Mucosa of descending colon (tissue), 3 donors: ENCODE measurements around the gene ENAH. TPM values are rescaled to one million over a fixed set of nuclear protein-coding genes. Genes with fewer than 3 reads are reported as not detected.

Source experiments
- ATAC-seq: fragments of 200-7000 bp; cut with Tn5 transposase; one replicate; pipeline ENCODE4 v1.9.1; 2020; ENCODE audit warnings: mild to moderate bottlenecking, moderate library complexity
- DNase-seq, 3 donors: peaks; one replicate each; pipeline ENCODE4 v3.0.0-alpha.2; 2020
- H3K36me3 ChIP-seq: fragments of 200-600 bp; one replicate; pipeline ENCODE4 v1.8.0; 2021; ENCODE audit warnings: low read depth, mild to moderate bottlenecking
- H3K4me1 ChIP-seq: fragments of 200-600 bp; one replicate; pipeline ENCODE4 v1.8.0; 2021; ENCODE audit warnings: low read depth, mild to moderate bottlenecking
- H3K4me3 ChIP-seq: fragments of 200-600 bp; one replicate; pipeline ENCODE4 v1.8.0; 2021; ENCODE audit warnings: mild to moderate bottlenecking
- H3K9me3 ChIP-seq: fragments of 200-600 bp; one replicate; pipeline ENCODE4 v1.8.0; 2021; ENCODE audit warnings: mild to moderate bottlenecking
- intact Hi-C, 2 donors: fragments of 100-400 bp; cut with DNase I in 1 of 2; cut with micrococcal nuclease in 1 of 2; formaldehyde crosslinking; loops; one replicate each; pipeline versions ENCODE4 v1.11.0 to v1.11.1; 2022; cut with DNase I, micrococcal nuclease
- total RNA-seq, 3 donors: library from RNA; stranded (reverse); fragmentation: NEBNext Ultra II Directional in 2 of 3; extraction: Animal tissue kit (Norgen Biotek cat#: 25700) in 2 of 3; gene quantifications; one replicate each; pipeline versions ENCODE4 v1.2.1 to v1.2.4, GENCODE V29; 2021 to 2023
- TF ChIP-seq, protein P1 (sequence below): fragments of 200-600 bp; IDR thresholded peaks from one replicate; pipeline ENCODE4 v1.8.0; 2022; ENCODE audit warnings: antibody characterized with exemption, mild to moderate bottlenecking
- donor health status: DM: no; HTN: no; CAD: no; lungs with moderate emphysema.
- donor health status: DM: no; HTN: no; CAD: no.
- donor health status: DM: no; HTN: yes; CAD: no.

The ENAH gene
- total RNA-seq, 3 donors from 2014 or later: 17.6 to 130 (median 41.3) TPM

- H3K4me3 ChIP-seq: no peak overlapping the region
- DNase-seq: peak in 1 of 3 donors; percentile 22
- TF ChIP-seq, protein P1, sequence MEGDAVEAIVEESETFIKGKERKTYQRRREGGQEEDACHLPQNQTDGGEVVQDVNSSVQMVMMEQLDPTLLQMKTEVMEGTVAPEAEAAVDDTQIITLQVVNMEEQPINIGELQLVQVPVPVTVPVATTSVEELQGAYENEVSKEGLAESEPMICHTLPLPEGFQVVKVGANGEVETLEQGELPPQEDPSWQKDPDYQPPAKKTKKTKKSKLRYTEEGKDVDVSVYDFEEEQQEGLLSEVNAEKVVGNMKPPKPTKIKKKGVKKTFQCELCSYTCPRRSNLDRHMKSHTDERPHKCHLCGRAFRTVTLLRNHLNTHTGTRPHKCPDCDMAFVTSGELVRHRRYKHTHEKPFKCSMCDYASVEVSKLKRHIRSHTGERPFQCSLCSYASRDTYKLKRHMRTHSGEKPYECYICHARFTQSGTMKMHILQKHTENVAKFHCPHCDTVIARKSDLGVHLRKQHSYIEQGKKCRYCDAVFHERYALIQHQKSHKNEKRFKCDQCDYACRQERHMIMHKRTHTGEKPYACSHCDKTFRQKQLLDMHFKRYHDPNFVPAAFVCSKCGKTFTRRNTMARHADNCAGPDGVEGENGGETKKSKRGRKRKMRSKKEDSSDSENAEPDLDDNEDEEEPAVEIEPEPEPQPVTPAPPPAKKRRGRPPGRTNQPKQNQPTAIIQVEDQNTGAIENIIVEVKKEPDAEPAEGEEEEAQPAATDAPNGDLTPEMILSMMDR: no peak
- intact Hi-C loops: no loop called here
- no peak for ATAC-seq
- H3K36me3 ChIP-seq: no peaks in the 10 kb centered on the region
- peaks cover 49% of the 10 kb centered on the region for H3K4me1 ChIP-seq
- H3K9me3 ChIP-seq: no peaks in the 10 kb centered on the region
These were observed 204.6 kb downstream of the ENAH start for GRCh38 chr1:225448146-225448805.

- peak; percentile 45 to 54 (median 49) for DNase-seq
- ATAC-seq: no peak
- H3K4me3 ChIP-seq: no peak overlapping the region
- no peaks in the 10 kb centered on the region for H3K9me3 ChIP-seq
- H3K36me3 ChIP-seq: no peaks in the 10 kb centered on the region
- TF ChIP-seq, protein P1: no peak
- peaks cover 54% of the 10 kb centered on the region for H3K4me1 ChIP-seq
- intact Hi-C loops: no loop called here
These were observed 205.3 kb downstream of the ENAH start for GRCh38 chr1:225447650-225448089.

GRCh38 chr1:225446981-225447615 lies 205.8 kb downstream of the ENAH start:
- TF ChIP-seq, protein P1: no peak
- Histone ChIP-seq H3K4me3 (no peak overlapping the region), H3K9me3 (no peaks in the 10 kb centered on the region), H3K4me1 (peaks cover 58% of the 10 kb centered on the region), H3K36me3 (no peaks in the 10 kb centered on the region)
- ATAC-seq (no peak), DNase-seq (peak; percentile 25 to 55 (median 50))
- intact Hi-C loops: no loop called here

GRCh38 chr1:225446595-225446960 lies 206.3 kb downstream of the ENAH start:
- Histone ChIP-seq H3K9me3 (no peaks in the 10 kb centered on the region), H3K4me3 (no peak overlapping the region), H3K4me1 (peaks cover 62% of the 10 kb centered on the region), H3K36me3 (no peaks in the 10 kb centered on the region)
- peak in 1 of 3 donors; percentile 44 for DNase-seq
- TF ChIP-seq, protein P1: no peak
- intact Hi-C loops: no loop called here
- ATAC-seq: no peak

DNA sequence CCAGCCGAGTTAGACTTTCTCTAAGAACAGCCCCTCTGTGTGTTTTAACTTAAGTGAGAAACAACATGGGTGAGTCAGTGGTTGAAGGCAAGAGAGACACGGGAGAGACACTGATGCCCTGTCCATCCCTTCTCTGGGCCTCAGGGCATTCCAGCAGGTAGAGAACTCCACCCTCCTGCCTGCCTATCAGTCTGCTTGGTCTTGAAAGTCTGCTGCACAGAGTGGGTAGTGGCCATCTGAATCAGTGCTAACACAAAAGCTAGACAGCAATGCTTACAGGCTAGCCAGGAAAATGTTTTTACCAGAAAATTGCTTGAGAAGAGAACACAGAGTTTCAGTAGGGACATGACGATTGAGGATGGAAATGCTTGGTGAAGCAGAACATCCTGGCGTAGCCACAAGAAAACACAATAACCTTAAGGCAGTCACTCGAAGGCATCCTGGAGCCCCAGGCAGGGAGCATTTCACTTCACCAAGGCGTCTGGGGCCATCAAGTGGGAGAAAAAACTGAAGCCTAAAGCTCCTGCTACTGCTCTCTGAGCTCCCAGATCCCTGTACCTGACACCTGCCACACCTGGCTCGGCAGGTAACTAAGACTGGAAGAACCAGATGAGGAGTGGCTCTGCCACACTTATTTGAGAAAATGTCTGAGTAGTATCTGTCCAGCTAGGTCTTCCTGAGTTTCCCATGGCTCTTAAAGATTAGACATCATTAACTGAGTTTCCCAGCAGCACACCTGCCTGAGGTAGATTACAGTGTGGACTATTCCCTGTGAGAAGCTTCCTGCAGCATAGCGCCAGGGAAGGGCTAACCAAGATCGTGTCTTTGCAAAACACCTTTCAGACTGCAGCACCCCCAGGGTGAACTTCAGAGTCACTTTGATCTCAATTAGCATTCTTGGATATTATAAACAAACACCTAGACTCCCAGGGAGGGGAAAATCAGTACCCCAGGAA lies 207.0 kb downstream of the ENAH start:
- H3K4me3 ChIP-seq: no peak overlapping the region
- H3K36me3 ChIP-seq: no peaks in the 10 kb centered on the region
- intact Hi-C loops: no loop called here
- peaks cover 65% of the 10 kb centered on the region for H3K4me1 ChIP-seq
- DNase-seq (peak; percentile 54 to 64 (median 62)), ATAC-seq (peak; percentile 28)
- TF ChIP-seq, protein P1: no peak
- H3K9me3 ChIP-seq: no peaks in the 10 kb centered on the region
